ENCODE results near the gene HSPA1B. TPM values are rescaled to one million over a fixed set of nuclear protein-coding genes. Genes with fewer than 3 reads are reported as not detected.

The HSPA1B gene
- total RNA-seq, 1 experiment from 2014 or later, result 85.1 TPM

DNA sequence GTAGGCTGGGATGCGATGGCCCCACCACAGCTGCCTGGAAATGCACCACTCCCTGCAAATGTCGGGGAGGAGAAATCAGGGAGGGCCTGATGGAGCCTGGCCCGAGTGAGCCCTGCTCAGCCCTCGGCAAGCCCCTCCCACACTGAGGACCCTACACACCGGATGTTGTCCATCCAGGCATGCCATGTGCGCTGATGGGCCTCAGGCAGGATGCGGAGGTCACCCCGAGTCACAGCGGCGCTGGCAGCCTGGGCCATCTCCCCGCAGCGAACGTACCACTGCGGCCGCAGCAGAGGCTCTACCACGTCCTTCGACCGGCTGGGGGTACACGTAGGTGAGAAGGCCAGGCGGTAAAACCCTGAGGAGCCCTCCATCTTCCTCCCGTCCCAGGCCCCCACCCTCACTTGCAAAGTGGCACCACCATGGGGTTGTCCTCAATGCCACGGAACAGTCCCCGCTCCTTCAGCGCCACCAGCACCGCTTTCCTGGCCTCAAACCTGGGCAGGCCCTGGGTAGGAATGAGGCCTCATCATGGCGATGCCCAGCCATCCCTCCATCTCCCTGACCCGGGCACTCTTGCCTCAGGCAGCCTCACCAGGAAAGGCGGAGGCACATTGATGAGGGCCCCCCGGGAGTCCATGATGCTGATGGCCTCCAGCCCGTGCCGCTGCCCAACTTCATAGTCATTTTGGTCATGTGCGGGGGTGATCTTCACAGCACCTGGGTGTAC, 45.2 kb upstream of the HSPA1B start:
- Histone ChIP-seq H3K27me3 (ENCODE audit: insufficient read depth, low read length) (no peaks in the 10 kb centered on the region), H3K79me1 (ENCODE audit: insufficient read depth, low read depth, low read length, poor library complexity, severe bottlenecking) (no peaks in the 10 kb centered on the region), H3K4me2 (ENCODE audit: insufficient read depth, insufficient read length, low read length) (no peak overlapping the region), H2BK5ac (ENCODE audit: insufficient read length, low read length) (no peak overlapping the region), H3K4ac (ENCODE audit: low read depth, low read length) (no peak overlapping the region), H3K27ac (ENCODE audit: insufficient read length, low read depth, low read length) (no peak overlapping the region), H3K23ac (ENCODE audit: insufficient read length, low read depth, low read length) (no peak overlapping the region), H3K9ac (ENCODE audit: extremely low read depth, insufficient read length, low read length) (no peak overlapping the region), H3K79me2 (ENCODE audit: insufficient read depth, low read length) (no peaks in the 10 kb centered on the region), H4K8ac (replicated peaks; ENCODE audit: insufficient read length, low read depth, low read length) (no peak overlapping the region), H2BK12ac (ENCODE audit: insufficient read length, low read depth, low read length) (no peak overlapping the region), H2AK5ac (ENCODE audit: insufficient read length, low read length) (no peak overlapping the region), H3K14ac (ENCODE audit: insufficient read depth, low read length) (no peak overlapping the region), H3K9me3 (ENCODE audit: control insufficient read depth, low read depth, low read length) (no peaks in the 10 kb centered on the region), H2BK120ac (ENCODE audit: low read depth, low read length, poor library complexity, severe bottlenecking) (no peak overlapping the region), H4K20me1 (ENCODE audit: control insufficient read depth, insufficient read depth, insufficient read length) (no peaks in the 10 kb centered on the region), H3K18ac (ENCODE audit: insufficient read length, low read depth, low read length) (no peak overlapping the region), H4K5ac (ENCODE audit: insufficient read length, low read depth, low read length) (no peak overlapping the region), H2BK15ac (ENCODE audit: low read depth, low read length) (no peak overlapping the region), H2AFZ (ENCODE audit: low read length) (no peak overlapping the region), H3K4me1 (ENCODE audit: insufficient read depth, low read length) (no peaks in the 10 kb centered on the region), H4K91ac (ENCODE audit: insufficient read length, low read depth, low read length) (no peak overlapping the region), H2BK20ac (ENCODE audit: low read depth, low read length, poor library complexity, severe bottlenecking) (no peak overlapping the region), H3T11ph (ENCODE audit: low read length) (no peak overlapping the region), H3K23me2 (ENCODE audit: insufficient read length, low read depth, low read length, poor library complexity, severe bottlenecking) (no peaks in the 10 kb centered on the region), H3K56ac (ENCODE audit: insufficient read length, low read depth, low read length) (no peak overlapping the region)
- no peak overlapping the region for H3K4me3 Mint-ChIP-seq
- no peak for DNase-seq
- H3K9me3 Mint-ChIP-seq, result no peaks in the 10 kb centered on the region
- no CpG with 5 or more reads among the region's 32 CpGs for WGBS (ENCODE audit: extremely low coverage, insufficient read length, low lambda C conversion rate)
- H3K4me1 Mint-ChIP-seq, result 0 out of 4 replicates have a peak, but pooled peaks cover 0 to 4% of the 10 kb centered on the region in 2 experiments
- TF ChIP-seq, protein P1, sequence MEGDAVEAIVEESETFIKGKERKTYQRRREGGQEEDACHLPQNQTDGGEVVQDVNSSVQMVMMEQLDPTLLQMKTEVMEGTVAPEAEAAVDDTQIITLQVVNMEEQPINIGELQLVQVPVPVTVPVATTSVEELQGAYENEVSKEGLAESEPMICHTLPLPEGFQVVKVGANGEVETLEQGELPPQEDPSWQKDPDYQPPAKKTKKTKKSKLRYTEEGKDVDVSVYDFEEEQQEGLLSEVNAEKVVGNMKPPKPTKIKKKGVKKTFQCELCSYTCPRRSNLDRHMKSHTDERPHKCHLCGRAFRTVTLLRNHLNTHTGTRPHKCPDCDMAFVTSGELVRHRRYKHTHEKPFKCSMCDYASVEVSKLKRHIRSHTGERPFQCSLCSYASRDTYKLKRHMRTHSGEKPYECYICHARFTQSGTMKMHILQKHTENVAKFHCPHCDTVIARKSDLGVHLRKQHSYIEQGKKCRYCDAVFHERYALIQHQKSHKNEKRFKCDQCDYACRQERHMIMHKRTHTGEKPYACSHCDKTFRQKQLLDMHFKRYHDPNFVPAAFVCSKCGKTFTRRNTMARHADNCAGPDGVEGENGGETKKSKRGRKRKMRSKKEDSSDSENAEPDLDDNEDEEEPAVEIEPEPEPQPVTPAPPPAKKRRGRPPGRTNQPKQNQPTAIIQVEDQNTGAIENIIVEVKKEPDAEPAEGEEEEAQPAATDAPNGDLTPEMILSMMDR (conservative IDR thresholded peaks at IDR 0.05), result no peak
- peak overlapping the region in 1 of 3 experiments; percentile 22; a peak in 1 of 7 replicates for H3K27ac Mint-ChIP-seq
- H3K36me3 Mint-ChIP-seq (ENCODE audit: insufficient read depth in 1 of 3, low read depth in 3 of 3), result peaks cover 47 to 82% (median 66%) of the 10 kb centered on the region in 3 experiments
- no peaks in the 10 kb centered on the region for H3K27me3 Mint-ChIP-seq (ENCODE audit: low read depth)

Data from H9 (cell line).